GM12801 (cell line): ENCODE measurements around the gene CRYGB.

Experiments
- TF ChIP-seq, protein P1 (sequence below): IDR thresholded peaks from one replicate; pipeline ENCODE4 v1.5.1; 2011; ENCODE audit warnings: control low read depth; ENCODE audit not compliant: insufficient read length; ENCODE audit errors: extremely low read depth

CRYGB gene

GRCh38 chr2:208148803-208149202 is 2.8 kb upstream of the CRYGB start:
- TF ChIP-seq, protein P1, sequence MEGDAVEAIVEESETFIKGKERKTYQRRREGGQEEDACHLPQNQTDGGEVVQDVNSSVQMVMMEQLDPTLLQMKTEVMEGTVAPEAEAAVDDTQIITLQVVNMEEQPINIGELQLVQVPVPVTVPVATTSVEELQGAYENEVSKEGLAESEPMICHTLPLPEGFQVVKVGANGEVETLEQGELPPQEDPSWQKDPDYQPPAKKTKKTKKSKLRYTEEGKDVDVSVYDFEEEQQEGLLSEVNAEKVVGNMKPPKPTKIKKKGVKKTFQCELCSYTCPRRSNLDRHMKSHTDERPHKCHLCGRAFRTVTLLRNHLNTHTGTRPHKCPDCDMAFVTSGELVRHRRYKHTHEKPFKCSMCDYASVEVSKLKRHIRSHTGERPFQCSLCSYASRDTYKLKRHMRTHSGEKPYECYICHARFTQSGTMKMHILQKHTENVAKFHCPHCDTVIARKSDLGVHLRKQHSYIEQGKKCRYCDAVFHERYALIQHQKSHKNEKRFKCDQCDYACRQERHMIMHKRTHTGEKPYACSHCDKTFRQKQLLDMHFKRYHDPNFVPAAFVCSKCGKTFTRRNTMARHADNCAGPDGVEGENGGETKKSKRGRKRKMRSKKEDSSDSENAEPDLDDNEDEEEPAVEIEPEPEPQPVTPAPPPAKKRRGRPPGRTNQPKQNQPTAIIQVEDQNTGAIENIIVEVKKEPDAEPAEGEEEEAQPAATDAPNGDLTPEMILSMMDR: no peak

DNA sequence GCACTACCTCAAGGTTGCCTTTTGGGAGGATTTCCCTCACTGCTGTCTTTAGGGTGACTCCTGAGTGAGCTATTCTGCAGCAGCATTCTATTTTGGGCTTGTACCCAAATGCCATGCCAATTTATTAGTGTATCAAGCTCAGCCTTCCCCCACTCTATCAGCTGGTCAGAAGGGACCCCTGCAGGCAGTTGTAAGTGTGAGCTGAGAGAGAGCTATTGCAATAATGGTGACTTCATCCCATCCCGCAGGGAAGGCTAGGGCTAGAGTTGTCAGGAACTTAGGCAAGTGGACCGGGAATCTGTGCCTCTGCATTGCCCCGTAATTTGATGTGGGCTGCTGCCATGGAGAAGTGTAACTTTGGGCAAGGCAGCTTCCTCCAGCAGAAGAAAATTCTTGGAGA is 1.8 kb upstream of the CRYGB start:
- TF ChIP-seq, protein P1: no peak

- TF ChIP-seq, protein P1: no peak
Observed at GRCh38 chr2:208147008-208147407, 1.1 kb upstream of the CRYGB start.

DNA sequence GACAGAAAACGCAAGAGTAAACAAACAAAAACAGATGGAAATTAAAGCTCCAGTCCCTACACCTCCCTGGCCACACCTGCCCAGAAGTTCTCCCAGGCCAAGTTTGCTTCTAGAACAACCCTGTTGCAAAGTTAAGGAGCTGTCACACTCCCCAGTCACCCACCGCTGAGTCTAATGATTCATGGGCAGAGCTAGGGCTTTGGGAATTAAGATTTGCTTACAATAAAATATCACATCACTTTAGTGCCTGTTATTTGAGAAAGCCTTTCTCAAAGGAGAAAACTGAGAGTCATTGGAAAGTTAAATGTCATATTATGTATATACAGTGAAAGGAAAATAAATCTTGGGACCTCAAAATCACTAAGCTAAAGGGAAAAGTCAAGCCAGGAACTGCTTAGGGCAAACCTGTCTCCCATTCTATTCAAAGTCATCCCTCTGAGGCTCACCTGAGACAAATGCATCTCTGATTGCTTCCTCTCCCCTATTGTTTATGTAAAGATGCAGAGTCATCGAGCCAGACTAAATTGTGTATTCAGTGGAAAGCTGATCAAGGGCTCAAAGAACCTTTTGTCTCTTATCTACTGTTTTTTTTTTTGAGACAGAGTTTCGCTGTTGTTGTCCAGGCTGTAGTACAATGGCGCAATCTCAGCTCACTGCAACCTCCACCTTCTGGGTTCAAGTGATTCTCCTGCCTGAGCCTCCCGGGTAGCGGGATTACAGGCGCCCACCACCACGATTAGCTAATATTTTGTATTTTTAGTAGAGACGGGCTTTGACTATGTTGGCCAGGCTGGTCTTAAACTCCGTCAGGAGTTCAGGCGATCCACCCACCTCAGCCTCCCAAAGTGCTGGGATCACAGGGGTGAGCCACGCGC is 2.8 kb downstream of the CRYGB start:
- TF ChIP-seq, protein P1: no peak

DNA sequence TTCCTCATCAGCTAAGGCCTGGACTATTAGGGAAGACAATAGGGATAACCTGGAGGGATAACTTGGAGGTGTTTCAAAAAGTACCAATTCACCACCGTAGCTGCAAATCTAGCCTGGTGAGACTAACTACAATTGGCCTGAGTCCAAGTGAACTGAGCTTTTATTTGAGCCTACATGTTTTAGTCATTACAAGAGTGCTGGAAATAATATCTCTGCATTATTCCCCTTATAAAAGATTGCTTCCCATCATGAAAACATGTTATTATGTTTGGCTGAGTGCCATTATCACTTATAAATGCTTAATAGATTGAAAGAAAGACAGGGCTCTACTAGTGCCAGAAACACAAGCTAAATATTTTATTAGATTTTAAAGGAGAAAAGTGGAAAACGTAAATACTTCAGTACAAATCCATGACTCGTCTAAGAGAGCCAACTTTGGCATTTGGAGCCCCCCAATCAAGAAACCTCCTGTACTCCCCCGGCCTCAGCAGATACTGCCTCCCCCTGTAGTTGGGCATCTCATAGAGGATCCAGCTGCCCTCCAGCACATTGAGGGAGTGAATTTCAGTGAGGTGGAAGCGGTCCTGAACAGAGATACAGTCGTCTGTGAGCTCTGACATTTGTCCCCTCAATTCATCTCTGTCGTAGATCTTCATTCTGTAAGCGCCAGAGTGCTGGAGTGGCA is 3.6 kb downstream of the CRYGB start:
- TF ChIP-seq, protein P1: no peak

DNA sequence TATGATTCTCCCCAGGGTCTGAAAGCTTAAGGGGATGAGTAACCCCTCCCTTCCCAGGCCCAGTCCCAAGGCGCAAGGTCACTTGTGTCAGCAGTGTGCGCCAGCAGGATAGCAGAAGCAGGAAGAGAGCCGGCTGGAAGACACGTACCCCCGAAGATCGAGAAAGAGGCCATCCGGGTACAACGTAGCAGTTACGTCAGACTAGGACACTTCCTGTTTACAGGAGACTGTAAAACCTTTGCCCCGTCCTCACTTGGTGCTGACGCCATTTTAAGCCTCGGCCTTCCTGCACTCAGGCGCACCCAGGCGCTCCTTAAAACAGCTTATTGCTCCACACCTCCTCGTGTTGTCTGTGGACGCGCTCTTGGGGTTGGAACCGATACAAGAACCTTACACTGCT is 6.5 kb downstream of the CRYGB start:
- TF ChIP-seq, protein P1: no peak

- TF ChIP-seq, protein P1: no peak
Observed at GRCh38 chr2:208136716-208137094, 9.3 kb downstream of the CRYGB start.
